Neural cell (in vitro differentiated cells): ENCODE measurements around the gene TLCD5.

Source experiments
- CTCF ChIP-seq: fragments of 450-650 bp; IDR thresholded peaks from 2 replicates; pipeline ENCODE4 v1.5.1; 2014; ENCODE audit warnings: antibody characterized with exemption, mild to moderate bottlenecking, moderate library complexity; ENCODE audit not compliant: poor library complexity, severe bottlenecking
- EZH2 ChIP-seq: fragments of 200-600, 300-800 bp; shearing (Covaris generic), sonication (generic); IDR thresholded peaks from 2 replicates; pipeline ENCODE4 v1.6.1; 2014; ENCODE audit warnings: antibody characterized with exemption, low read length, borderline replicate concordance, mild to moderate bottlenecking; ENCODE audit not compliant: insufficient read depth, poor library complexity, severe bottlenecking
- POLR2AphosphoS5 ChIP-seq: IDR thresholded peaks from 2 replicates; pipeline ENCODE4 v1.6.1; 2012
- SMC3 ChIP-seq: fragments of 450-650 bp; conservative IDR thresholded peaks from 2 replicates; pipeline ENCODE4 v1.6.1; 2014; ENCODE audit warnings: antibody characterized with exemption, mild to moderate bottlenecking, moderate library complexity; ENCODE audit not compliant: poor library complexity

GRCh38 chr11:120346233-120346632, 21.1 kb downstream of the TLCD5 start:
- TF ChIP-seq CTCF (no peak), EZH2 (no peak), POLR2AphosphoS5 (no peak), SMC3 (no peak)
